ENCODE data around the gene PCBP3. TPM values are rescaled to one million over a fixed set of nuclear protein-coding genes. Genes with fewer than 3 reads are reported as not detected.

PCBP3 gene
- total RNA-seq, 2 experiments from 2014 or later: 1.9 to 2.2 TPM

- Mint-ChIP-seq H3K27me3 (peaks cover 3% of the 10 kb centered on the region), H3K27ac (no peak overlapping the region), H3K4me3 (no peak overlapping the region), H3K36me3 (ENCODE audit: low read depth) (peaks cover 6% of the 10 kb centered on the region), H3K9me3 (peaks cover 14% of the 10 kb centered on the region), H3K4me1 (ENCODE audit: low read depth) (no peaks in the 10 kb centered on the region)
- intact Hi-C loops (cut with micrococcal nuclease): no loop called here
- CTCF ChIA-PET: interaction anchor here (1.1 kb wide), 1 partner anchor 11 kb away, joined by 3 read pairs; no protein-coding TSS in a partner anchor
- no peak for DNase-seq
- no peak for ATAC-seq
- TF ChIP-seq CTCF (IDR thresholded peaks at IDR 0.05): no peak
- POLR2A ChIA-PET: no interaction called here
These were observed 135.7 kb downstream of the PCBP3 start for GRCh38 chr21:45779226-45779625.

- H3K4me3 Mint-ChIP-seq: no peak overlapping the region
- no peaks in the 10 kb centered on the region for H3K4me1 Mint-ChIP-seq (ENCODE audit: low read depth)
- intact Hi-C loops (cut with micrococcal nuclease): no loop called here
- ATAC-seq (no peak), DNase-seq (no peak)
- TF ChIP-seq CTCF (IDR thresholded peaks at IDR 0.05): no peak
- peaks cover 3% of the 10 kb centered on the region for H3K27me3 Mint-ChIP-seq
- ChIA-PET POLR2A (no interaction called here), CTCF (no interaction called here)
- no peak overlapping the region for H3K27ac Mint-ChIP-seq
- H3K9me3 Mint-ChIP-seq: peaks cover 14% of the 10 kb centered on the region
- H3K36me3 Mint-ChIP-seq (ENCODE audit: low read depth): peaks cover 6% of the 10 kb centered on the region
These were observed 137.1 kb downstream of the PCBP3 start for GRCh38 chr21:45780647-45781046.

GRCh38 chr21:45781741-45782140 lies 138.2 kb downstream of the PCBP3 start:
- ChIA-PET CTCF (no interaction called here), POLR2A (no interaction called here)
- ATAC-seq: no peak
- Mint-ChIP-seq H3K4me3 (no peak overlapping the region), H3K27ac (no peak overlapping the region), H3K36me3 (ENCODE audit: low read depth) (peaks cover 6% of the 10 kb centered on the region), H3K9me3 (peaks cover 12% of the 10 kb centered on the region), H3K4me1 (ENCODE audit: low read depth) (no peaks in the 10 kb centered on the region), H3K27me3 (peaks cover 3% of the 10 kb centered on the region)
- no peak for DNase-seq
- TF ChIP-seq CTCF (IDR thresholded peaks at IDR 0.05): no peak
- intact Hi-C loops (cut with micrococcal nuclease): no loop called here

DNA sequence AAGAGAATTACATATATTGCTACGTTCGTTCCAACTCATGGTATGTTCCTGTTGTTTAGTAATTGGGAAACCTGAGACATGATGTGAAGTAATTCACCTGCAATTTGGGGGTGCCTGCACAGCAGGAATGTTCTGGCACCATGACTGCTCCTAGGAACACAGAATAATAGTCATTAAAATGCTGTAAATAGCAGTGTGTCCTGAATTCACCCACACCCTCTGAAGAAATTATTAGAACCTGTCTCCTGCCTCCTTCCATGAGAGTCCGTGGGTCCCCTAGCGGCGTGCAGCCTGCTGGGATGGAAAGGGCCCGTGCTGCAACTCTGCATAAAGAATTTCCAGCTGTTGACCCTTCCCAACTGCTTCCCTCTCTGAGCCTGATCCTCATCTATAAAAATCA lies 143.1 kb downstream of the PCBP3 start:
- DNase-seq (no peak), ATAC-seq (no peak)
- Mint-ChIP-seq H3K9me3 (no peaks in the 10 kb centered on the region), H3K4me3 (no peak overlapping the region), H3K4me1 (ENCODE audit: low read depth) (no peaks in the 10 kb centered on the region), H3K27me3 (no peaks in the 10 kb centered on the region), H3K36me3 (ENCODE audit: low read depth) (no peaks in the 10 kb centered on the region), H3K27ac (no peak overlapping the region)
- TF ChIP-seq CTCF (IDR thresholded peaks at IDR 0.05): no peak
- CTCF ChIA-PET: no interaction called here
- POLR2A ChIA-PET: no interaction called here
- intact Hi-C loops (cut with micrococcal nuclease): no loop called here

DNA sequence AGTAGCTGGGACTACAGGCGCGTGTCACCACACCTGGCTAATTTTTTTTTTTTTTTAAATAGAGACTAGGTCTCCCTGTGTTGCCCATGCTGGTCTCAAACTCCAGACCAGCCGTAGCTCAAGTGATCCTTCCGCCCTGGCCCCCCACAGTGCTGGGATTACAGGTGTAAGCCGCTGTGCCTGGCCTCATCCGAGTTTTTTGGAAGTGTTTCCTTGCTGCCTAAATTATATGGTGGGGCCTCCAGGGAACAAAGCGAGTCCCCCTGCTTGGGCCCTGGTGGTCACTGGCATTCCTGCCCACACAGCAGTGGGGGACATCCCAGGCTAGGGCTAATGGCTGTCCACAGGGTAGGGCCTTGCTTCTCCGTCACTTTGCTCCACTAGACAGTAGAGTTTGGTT lies 143.8 kb downstream of the PCBP3 start:
- no peak overlapping the region for H3K27ac Mint-ChIP-seq
- ChIA-PET POLR2A (no interaction called here), CTCF (interaction anchor here (0.9 kb wide), 1 partner anchor 34 kb away, joined by 3 read pairs; no protein-coding TSS in a partner anchor)
- TF ChIP-seq CTCF (IDR thresholded peaks at IDR 0.05): no peak
- no peaks in the 10 kb centered on the region for H3K36me3 Mint-ChIP-seq (ENCODE audit: low read depth)
- no peaks in the 10 kb centered on the region for H3K9me3 Mint-ChIP-seq
- intact Hi-C loops (cut with micrococcal nuclease): no loop called here
- H3K27me3 Mint-ChIP-seq: no peaks in the 10 kb centered on the region
- no peak overlapping the region for H3K4me3 Mint-ChIP-seq
- ATAC-seq (no peak), DNase-seq (no peak)
- no peaks in the 10 kb centered on the region for H3K4me1 Mint-ChIP-seq (ENCODE audit: low read depth)
